B cell (primary cell): ENCODE data around the gene CTNNA1. TPM values are rescaled to one million over a fixed set of nuclear protein-coding genes. Genes with fewer than 3 reads are reported as not detected.

Experiments
- ATAC-seq: fragments of 200-7000 bp; cut with Tn5 transposase; one replicate; pipeline ENCODE4 v1.10.0; 2021; ENCODE audit warnings: low read depth, mild to moderate bottlenecking, moderate number of reproducible peaks, moderate library complexity
- CTCF ChIA-PET: fragments of 350-600 bp; sonication (Branson Sonifier 250); formaldehyde crosslinking; loops from one replicate; lab custom pipeline; 2021; ENCODE audit warnings: antibody characterized with exemption, inconsistent platforms; lab: Charles Lee
- POLR2A ChIA-PET: fragments of 350-600 bp; sonication (Branson Sonifier 250); formaldehyde crosslinking; loops from one replicate; lab custom pipeline; 2021; ENCODE audit warnings: antibody characterized with exemption; lab: Charles Lee
- DNase-seq: peaks from one replicate; pipeline ENCODE4 v3.0.0; 2013
- H2AFZ ChIP-seq: 2 replicates; pipeline ENCODE4 v1.6.1; 2012; ENCODE audit warnings: mild to moderate bottlenecking, low read depth, low read length; ENCODE audit not compliant: insufficient read depth, poor library complexity, severe bottlenecking
- H3K27ac ChIP-seq, 2 donors: 1 replicate in 1 of 2; 2 replicates in 1 of 2; pipeline ENCODE4 v1.5.1; 2012 to 2013; ENCODE audit warnings: low read length in 2 of 2, mild to moderate bottlenecking in 2 of 2, moderate library complexity in 1 of 2
- H3K27me3 ChIP-seq, 4 experiments: fragments of 200-600 bp in 1 of 4; sonication (generic) in 1 of 4; replicated peaks in 1 of 4; 1 replicate in 2 of 4; 2 replicates in 2 of 4; pipeline versions ENCODE4 v1.6.1 to v1.7.0; 2013 to 2016; ENCODE audit warnings: low read length in 3 of 4, mild to moderate bottlenecking in 2 of 4, mixed read lengths in 1 of 4, moderate library complexity in 1 of 4; ENCODE audit not compliant: insufficient read depth in 4 of 4, control insufficient read depth in 3 of 4; ENCODE audit errors: control extremely low read depth in 1 of 4
- H3K36me3 ChIP-seq, 2 experiments: replicated peaks in 1 of 2; 1 replicate in 1 of 2; 2 replicates in 1 of 2; pipeline versions ENCODE4 v1.6.1 to v1.7.1; 2013; ENCODE audit warnings: low read length in 1 of 2; ENCODE audit not compliant: insufficient read depth in 2 of 2, control insufficient read depth in 1 of 2; ENCODE audit errors: control extremely low read depth in 1 of 2, extremely low read depth in 1 of 2
- H3K4me1 ChIP-seq, 2 donors: fragments of 200-600 bp in 1 of 2; sonication (generic) in 1 of 2; 1 replicate in 1 of 2; 2 replicates in 1 of 2; pipeline versions ENCODE4 v1.5.1 to v1.6.1; 2013 to 2017; ENCODE audit warnings: low read length in 2 of 2; ENCODE audit not compliant: control insufficient read depth in 2 of 2, insufficient read depth in 2 of 2
- H3K4me2 ChIP-seq: replicated peaks from 2 replicates; pipeline ENCODE3; 2012; ENCODE audit warnings: mild to moderate bottlenecking, low read depth, low read length; ENCODE audit not compliant: poor library complexity, severe bottlenecking
- H3K4me3 ChIP-seq, 5 experiments: fragments of 200-600 bp in 1 of 5; sonication (generic) in 1 of 5; 1 replicate in 3 of 5; 2 replicates in 2 of 5; pipeline versions ENCODE4 v1.5.1 to v1.7.0; 2011 to 2016; ENCODE audit warnings: low read length in 4 of 5, mild to moderate bottlenecking in 4 of 5, low read depth in 2 of 5, control low read depth in 1 of 5, moderate library complexity in 1 of 5; ENCODE audit not compliant: insufficient read depth in 1 of 5; ENCODE audit errors: control extremely low read depth in 1 of 5, extremely low read depth in 1 of 5
- H3K79me2 ChIP-seq: fragments of 200-600 bp; sonication (generic); one replicate; pipeline ENCODE4 v1.6.0; 2016; ENCODE audit warnings: low read length; ENCODE audit not compliant: control insufficient read depth, insufficient read depth
- H3K9ac ChIP-seq: fragments of 200-600 bp; sonication (generic); 2 replicates; pipeline ENCODE4 v1.6.1; 2017; ENCODE audit warnings: mild to moderate bottlenecking, low read length, moderate library complexity
- H3K9me3 ChIP-seq, 3 donors: one replicate each; pipeline versions ENCODE4 v1.6.1 to v1.7.1; 2013; ENCODE audit warnings: low read length in 2 of 3; ENCODE audit not compliant: control insufficient read depth in 2 of 3, insufficient read depth in 1 of 3; ENCODE audit errors: control extremely low read depth in 1 of 3
- H4K20me1 ChIP-seq: 2 replicates; pipeline ENCODE4 v1.6.0; 2012; ENCODE audit warnings: mild to moderate bottlenecking, low read length; ENCODE audit not compliant: insufficient read depth, control insufficient read depth, poor library complexity, severe bottlenecking
- H3K27ac Mint-ChIP-seq: one replicate; pipeline ENCODE4 v1.8.0; 2021; ENCODE audit warnings: mixed read lengths
- H3K27me3 Mint-ChIP-seq: one replicate; pipeline ENCODE4 v1.8.0; 2021; ENCODE audit warnings: mixed read lengths
- H3K4me1 Mint-ChIP-seq: one replicate; pipeline ENCODE4 v1.8.0; 2021; ENCODE audit warnings: mixed read lengths
- H3K4me3 Mint-ChIP-seq: one replicate; pipeline ENCODE4 v1.8.0; 2021; ENCODE audit warnings: mixed read lengths
- H3K9me3 Mint-ChIP-seq: one replicate; pipeline ENCODE4 v1.8.0; 2022; ENCODE audit warnings: mixed read lengths; ENCODE audit not compliant: insufficient read depth
- EZH2 ChIP-seq: IDR thresholded peaks from 2 replicates; pipeline ENCODE4 v1.6.1; 2012; ENCODE audit warnings: borderline replicate concordance, low read depth, mild to moderate bottlenecking, moderate library complexity, low read length; ENCODE audit not compliant: insufficient read depth, poor library complexity, severe bottlenecking
- WGBS: methylation state at CpG from one replicate; pipeline ENCODE4 v1.1.5; 2013; ENCODE audit warnings: missing lambda C conversion rate; ENCODE audit not compliant: insufficient coverage; 5-methylcytosine and 5-hydroxymethylcytosine counted together
- intact Hi-C: fragments of 100-400 bp; cut with micrococcal nuclease; formaldehyde crosslinking; loops from one replicate; pipeline ENCODE4 v1.10.0; 2022
- polyA plus RNA-seq: library from polyadenylated mRNA; depleted of rRNA; stranded (reverse); fragments of >200 nt; gene quantifications from 2 replicates; pipeline ENCODE4 v1.2.3, GENCODE V29; 2012
- total RNA-seq, 2 donors: library from RNA; stranded (reverse); fragments of 120-200 nt in 1 of 2; gene quantifications; 1 replicate in 1 of 2; 2 replicates in 1 of 2; pipeline versions ENCODE4 v1.2.3 to v1.2.4, GENCODE V29; 2013 to 2022
- TF ChIP-seq, protein P1 (sequence below): fragments of 200-600 bp; IDR thresholded peaks from one replicate; pipeline ENCODE4 v1.8.0; 2022; ENCODE audit warnings: antibody characterized with exemption, mild to moderate bottlenecking

Gene CTNNA1
- total and polyA plus RNA-seq, 2 donors (not counting 1 experiment from before 2014, with no cell fraction given), result 22.7 to 96.0 TPM

DNA sequence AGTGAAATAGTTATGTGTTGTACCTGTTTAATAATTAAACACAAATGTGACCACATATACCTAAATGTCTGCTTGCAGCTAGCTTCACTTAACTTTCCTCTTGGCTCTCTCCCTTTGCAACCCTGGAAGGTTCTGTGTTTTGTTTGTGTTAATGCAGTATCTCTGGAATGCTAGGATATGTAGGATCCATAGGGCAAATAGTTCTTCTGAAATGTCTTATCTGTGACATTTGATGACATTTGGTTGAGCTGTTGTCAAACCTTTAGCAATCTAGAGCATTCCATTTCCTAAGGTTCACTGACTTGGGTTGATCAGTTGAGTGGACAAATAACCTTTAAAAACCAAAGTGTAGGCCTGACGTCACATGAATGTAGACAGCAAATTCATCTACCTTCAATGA, 21.8 kb downstream of the CTNNA1 start:
- Histone ChIP-seq H3K9ac (no peak overlapping the region), H3K4me2 (no peak overlapping the region), H3K4me1 (no peaks in the 10 kb centered on the region), H3K79me2 (peaks cover 41% of the 10 kb centered on the region), H4K20me1 (peaks cover 16% of the 10 kb centered on the region), H3K9me3 (no peaks in the 10 kb centered on the region), H2AFZ (no peak overlapping the region), H3K36me3 (peaks cover 0 to 2% of the 10 kb centered on the region in 2 experiments), H3K27me3 (no peaks in the 10 kb centered on the region), H3K27ac (no peak overlapping the region), H3K4me3 (no peak overlapping the region)
- H3K9me3 Mint-ChIP-seq, result peaks cover 4% of the 10 kb centered on the region
- H3K4me3 Mint-ChIP-seq, result no peak overlapping the region
- CTCF ChIA-PET, result no interaction called here
- intact Hi-C loops, result no loop called here
- H3K4me1 Mint-ChIP-seq, result peaks cover 6% of the 10 kb centered on the region
- POLR2A ChIA-PET, result no interaction called here
- DNase-seq, result no peak
- no CpG with 5 or more reads among the region's 1 CpG for WGBS
- no peaks in the 10 kb centered on the region for H3K27me3 Mint-ChIP-seq
- no peak for ATAC-seq
- no peak overlapping the region for H3K27ac Mint-ChIP-seq
- TF ChIP-seq, protein P1, sequence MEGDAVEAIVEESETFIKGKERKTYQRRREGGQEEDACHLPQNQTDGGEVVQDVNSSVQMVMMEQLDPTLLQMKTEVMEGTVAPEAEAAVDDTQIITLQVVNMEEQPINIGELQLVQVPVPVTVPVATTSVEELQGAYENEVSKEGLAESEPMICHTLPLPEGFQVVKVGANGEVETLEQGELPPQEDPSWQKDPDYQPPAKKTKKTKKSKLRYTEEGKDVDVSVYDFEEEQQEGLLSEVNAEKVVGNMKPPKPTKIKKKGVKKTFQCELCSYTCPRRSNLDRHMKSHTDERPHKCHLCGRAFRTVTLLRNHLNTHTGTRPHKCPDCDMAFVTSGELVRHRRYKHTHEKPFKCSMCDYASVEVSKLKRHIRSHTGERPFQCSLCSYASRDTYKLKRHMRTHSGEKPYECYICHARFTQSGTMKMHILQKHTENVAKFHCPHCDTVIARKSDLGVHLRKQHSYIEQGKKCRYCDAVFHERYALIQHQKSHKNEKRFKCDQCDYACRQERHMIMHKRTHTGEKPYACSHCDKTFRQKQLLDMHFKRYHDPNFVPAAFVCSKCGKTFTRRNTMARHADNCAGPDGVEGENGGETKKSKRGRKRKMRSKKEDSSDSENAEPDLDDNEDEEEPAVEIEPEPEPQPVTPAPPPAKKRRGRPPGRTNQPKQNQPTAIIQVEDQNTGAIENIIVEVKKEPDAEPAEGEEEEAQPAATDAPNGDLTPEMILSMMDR, result no peak
- TF ChIP-seq EZH2, result no peak

DNA sequence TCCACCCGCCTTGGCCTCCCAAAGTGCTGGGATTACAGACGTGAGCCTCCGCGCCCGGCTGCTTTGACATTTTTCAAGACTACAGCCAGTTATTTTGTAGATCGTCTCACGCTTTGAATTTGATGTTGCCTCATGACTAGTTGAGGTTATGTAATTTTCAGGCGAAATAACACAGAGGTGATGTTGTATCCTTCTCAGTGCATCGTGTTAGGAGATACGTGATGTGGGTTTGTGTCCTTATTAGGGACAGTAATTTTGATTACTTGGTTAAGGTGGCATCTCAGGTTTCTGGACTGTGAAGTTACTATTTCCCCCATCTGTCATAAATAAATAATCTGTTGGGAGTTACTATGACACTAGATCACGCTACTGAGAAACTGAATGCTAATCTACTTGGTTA, 25.0 kb downstream of the CTNNA1 start:
- ChIA-PET POLR2A (no interaction called here), CTCF (interaction anchor here (0.6 kb wide), 1 partner anchor 13 kb away, joined by 3 read pairs; no protein-coding TSS in a partner anchor)
- H3K4me3 ChIP-seq, result no peak overlapping the region
- H2AFZ ChIP-seq, result no peak overlapping the region
- no peak for DNase-seq
- no peaks in the 10 kb centered on the region for H3K27me3 ChIP-seq
- no peaks in the 10 kb centered on the region for H3K9me3 ChIP-seq
- no peaks in the 10 kb centered on the region for H3K4me1 ChIP-seq
- peaks cover 16% of the 10 kb centered on the region for H3K79me2 ChIP-seq
- no peak overlapping the region for H3K4me2 ChIP-seq
- H3K9ac ChIP-seq, result no peak overlapping the region
- TF ChIP-seq, protein P1, result no peak
- no peak for TF ChIP-seq EZH2
- 100% methylated on average over 2 of the region's 11 CpGs for WGBS
- Mint-ChIP-seq H3K27ac (no peak overlapping the region), H3K27me3 (no peaks in the 10 kb centered on the region), H3K4me3 (no peak overlapping the region), H3K9me3 (peaks cover 4% of the 10 kb centered on the region), H3K4me1 (peaks cover 4% of the 10 kb centered on the region)
- ATAC-seq, result no peak
- peaks cover 0 to 5% of the 10 kb centered on the region in 2 experiments for H3K36me3 ChIP-seq
- no peak overlapping the region for H3K27ac ChIP-seq
- intact Hi-C loops, result no loop called here
- peaks cover 9% of the 10 kb centered on the region for H4K20me1 ChIP-seq
